Subcutaneous adipose tissue (tissue), 4 donors: ENCODE results near the gene TRIM69. TPM values are rescaled to one million over a fixed set of nuclear protein-coding genes. Genes with fewer than 3 reads are reported as not detected.

Source experiments
- total RNA-seq, 4 donors: library from RNA; depleted of rRNA; stranded (reverse); fragments of >200 nt; gene quantifications; one replicate each; pipeline ENCODE4 v1.1.0, GENCODE V29; 2016
- TF ChIP-seq, protein P1 (sequence below): fragments of 450-650 bp; IDR thresholded peaks from one replicate; pipeline ENCODE4 v1.5.1; 2016; ENCODE audit warnings: low read depth, mild to moderate bottlenecking, control low read depth, antibody characterized with exemption, moderate library complexity

TRIM69 gene
- total RNA-seq, 4 donors from 2014 or later = 14.2 to 17.3 (median 14.9) TPM

DNA sequence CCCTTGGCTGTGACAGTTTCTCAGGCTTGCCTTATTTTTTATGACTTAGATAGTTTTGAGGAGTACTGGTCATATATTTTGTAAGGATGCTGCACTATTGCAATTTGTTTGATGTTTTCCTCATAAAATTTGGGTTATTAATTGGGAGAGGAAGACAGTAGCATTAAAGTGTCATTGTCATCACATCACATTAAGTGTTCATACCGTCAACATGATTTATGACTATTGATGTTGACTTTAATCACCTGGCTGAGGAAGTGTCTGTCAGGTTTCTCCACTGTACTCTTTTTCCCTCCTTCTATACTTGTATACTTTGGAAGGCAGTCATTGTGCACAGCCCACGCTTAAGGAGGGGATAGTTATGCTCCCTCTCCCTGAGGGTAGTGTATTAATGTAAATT lies 26.9 kb downstream of the TRIM69 start:
- TF ChIP-seq, protein P1, sequence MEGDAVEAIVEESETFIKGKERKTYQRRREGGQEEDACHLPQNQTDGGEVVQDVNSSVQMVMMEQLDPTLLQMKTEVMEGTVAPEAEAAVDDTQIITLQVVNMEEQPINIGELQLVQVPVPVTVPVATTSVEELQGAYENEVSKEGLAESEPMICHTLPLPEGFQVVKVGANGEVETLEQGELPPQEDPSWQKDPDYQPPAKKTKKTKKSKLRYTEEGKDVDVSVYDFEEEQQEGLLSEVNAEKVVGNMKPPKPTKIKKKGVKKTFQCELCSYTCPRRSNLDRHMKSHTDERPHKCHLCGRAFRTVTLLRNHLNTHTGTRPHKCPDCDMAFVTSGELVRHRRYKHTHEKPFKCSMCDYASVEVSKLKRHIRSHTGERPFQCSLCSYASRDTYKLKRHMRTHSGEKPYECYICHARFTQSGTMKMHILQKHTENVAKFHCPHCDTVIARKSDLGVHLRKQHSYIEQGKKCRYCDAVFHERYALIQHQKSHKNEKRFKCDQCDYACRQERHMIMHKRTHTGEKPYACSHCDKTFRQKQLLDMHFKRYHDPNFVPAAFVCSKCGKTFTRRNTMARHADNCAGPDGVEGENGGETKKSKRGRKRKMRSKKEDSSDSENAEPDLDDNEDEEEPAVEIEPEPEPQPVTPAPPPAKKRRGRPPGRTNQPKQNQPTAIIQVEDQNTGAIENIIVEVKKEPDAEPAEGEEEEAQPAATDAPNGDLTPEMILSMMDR = no peak

DNA sequence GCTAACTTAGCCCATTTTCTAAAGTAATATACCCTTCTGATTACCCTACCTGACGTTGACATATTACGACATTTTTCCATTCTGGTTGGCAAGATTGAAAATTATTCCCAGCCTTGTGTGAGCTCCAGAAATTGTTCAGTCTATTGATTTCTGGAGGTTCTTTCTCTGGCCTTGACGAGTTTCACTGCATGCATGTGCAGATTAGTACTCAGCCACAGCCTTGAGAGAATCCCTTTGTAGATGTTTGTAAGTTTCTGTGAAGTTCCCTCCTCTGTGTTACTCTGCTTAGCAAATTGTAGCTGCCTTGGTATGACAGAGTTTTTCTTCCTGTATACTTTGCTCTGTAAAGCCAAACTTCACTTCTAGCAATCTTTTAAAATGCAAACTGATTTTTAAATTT lies 27.5 kb downstream of the TRIM69 start:
- TF ChIP-seq, protein P1 = no peak

DNA sequence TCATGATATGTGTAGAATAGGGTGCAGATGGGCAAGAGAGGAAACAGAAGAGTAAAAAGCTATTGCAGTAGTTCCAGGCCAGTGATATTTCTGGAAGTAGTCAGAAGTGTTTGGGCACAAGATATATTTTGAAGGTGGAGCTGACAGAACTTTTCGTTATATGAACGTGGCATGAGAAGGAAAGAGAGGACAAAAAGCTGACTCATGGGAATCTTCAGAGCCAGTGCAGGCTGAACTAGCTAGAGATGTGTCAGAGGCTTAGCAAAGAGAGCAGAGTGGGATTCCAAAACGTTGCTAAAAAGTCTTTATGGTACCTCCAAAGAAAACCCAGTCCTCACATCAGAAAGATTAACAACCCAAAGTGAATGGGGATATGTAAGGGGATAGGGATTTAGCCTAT lies 28.7 kb downstream of the TRIM69 start:
- TF ChIP-seq, protein P1 = no peak

DNA sequence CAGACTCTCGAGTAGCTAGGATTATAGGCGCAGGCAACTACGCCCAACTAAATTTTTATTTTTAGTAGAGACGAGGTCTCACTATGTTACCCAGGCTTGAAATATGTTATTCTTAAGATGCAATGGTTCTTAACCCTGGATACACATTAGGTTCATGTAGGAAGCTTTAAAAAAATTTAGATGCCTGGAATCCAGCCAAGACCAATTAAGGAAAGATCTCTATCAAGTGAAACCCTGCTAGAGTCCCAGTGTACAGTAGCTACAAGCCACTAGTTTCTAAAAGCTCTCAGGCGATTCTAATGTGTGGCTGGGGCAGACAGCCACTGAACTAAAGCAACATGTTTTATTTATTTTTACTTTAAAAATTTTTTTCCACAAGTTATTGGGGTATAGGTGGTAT lies 33.2 kb downstream of the TRIM69 start:
- TF ChIP-seq, protein P1 = no peak

DNA sequence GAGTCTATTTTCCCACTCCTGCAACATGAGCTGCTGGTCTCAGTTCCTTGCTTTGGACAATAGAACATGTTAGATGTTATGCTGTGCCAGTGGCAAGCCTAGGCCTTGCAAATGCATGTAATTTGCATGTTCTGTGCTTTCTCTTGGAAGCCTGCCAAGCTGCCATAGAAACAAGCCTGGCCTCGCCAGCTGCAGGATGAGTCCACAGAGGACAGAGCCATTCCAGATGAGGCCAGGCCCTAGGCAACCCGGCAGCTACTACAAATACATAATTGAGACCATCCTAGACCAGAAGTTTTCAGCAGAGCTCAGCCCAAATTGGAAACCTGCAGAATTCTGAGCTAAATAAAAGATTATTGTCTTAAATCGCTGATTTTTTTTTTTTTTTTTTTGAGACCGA lies 39.6 kb downstream of the TRIM69 start:
- TF ChIP-seq, protein P1 = no peak

DNA sequence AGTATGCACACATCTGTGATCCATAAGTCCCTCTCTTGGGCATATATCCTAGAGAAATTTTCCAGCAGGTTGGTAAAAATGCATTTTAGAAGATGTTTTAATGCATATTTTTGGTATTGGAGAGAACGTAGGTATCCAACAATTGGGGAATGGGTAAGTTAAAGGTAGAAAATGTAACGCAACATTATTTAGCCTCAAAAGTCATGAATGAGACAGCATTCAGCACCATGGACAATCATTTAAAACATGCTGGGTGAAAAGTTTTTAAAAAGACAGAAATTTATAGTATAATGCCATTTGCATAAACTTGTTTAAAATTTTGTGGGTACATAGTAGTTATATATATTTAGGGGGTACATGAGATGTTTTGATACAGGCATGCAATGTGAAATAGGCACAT lies 43.4 kb downstream of the TRIM69 start:
- TF ChIP-seq, protein P1 = no peak

DNA sequence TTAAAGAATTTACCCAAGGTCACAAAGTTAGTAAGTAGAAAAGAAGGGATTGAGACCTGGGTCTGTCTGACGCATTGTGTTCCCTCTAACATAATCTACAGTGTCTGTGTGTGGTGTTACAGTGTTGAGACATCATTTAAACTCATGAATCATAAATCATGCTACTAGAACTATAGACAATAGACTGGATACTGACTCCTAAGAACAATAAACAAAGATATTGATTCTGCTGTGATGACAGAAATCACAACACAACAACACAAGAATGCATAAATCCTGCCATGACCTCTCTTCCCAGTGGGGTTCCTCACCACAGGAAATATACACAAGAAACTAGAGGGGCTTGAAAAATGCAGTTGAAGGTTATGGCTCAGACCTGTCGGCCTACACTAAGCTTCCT lies 44.3 kb downstream of the TRIM69 start:
- TF ChIP-seq, protein P1 = no peak
